SK-N-SH treated with all-trans-retinoic acid at 6 μM for 48 hours (cell line): Measurements from ENCODE around the gene ADAMTS5.

ENCODE experiments used
- ATAC-seq: fragments of 200-7000 bp; cut with Tn5 transposase; 3 replicates; pipeline ENCODE4 v1.9.1; 2020; ENCODE audit warnings: mild to moderate bottlenecking, moderate library complexity
- ARNTL ChIP-seq: fragments of 450-650 bp; formaldehyde crosslinking; IDR thresholded peaks from 2 replicates; pipeline ENCODE4 v1.5.0; 2020; ENCODE audit warnings: low read depth, mild to moderate bottlenecking, moderate library complexity, borderline replicate concordance
- BACH2 ChIP-seq: fragments of 250-450 bp; sonication (Bioruptor Pico); IDR thresholded peaks from 2 replicates; pipeline ENCODE4 v1.9.0; 2021; ENCODE audit warnings: mild to moderate bottlenecking, borderline replicate concordance
- CREB5 ChIP-seq: fragments of 250-450 bp; sonication (Bioruptor Pico); IDR thresholded peaks from 2 replicates; pipeline ENCODE4 v1.5.1; 2020; ENCODE audit warnings: low read depth, mild to moderate bottlenecking, moderate library complexity
- CSDC2 ChIP-seq: fragments of 250-450 bp; sonication (Bioruptor Pico); IDR thresholded peaks from 2 replicates; pipeline ENCODE4 v1.5.0; 2020; ENCODE audit warnings: mild to moderate bottlenecking, moderate library complexity
- CSRNP3 ChIP-seq: fragments of 250-450 bp; sonication (Bioruptor Pico); IDR thresholded peaks from 2 replicates; pipeline ENCODE4 v1.5.1; 2021; ENCODE audit warnings: mild to moderate bottlenecking, moderate library complexity
- GLIS3 ChIP-seq: fragments of 250-450 bp; sonication (Bioruptor Pico); IDR thresholded peaks from 2 replicates; pipeline ENCODE4 v1.5.0; 2020; ENCODE audit warnings: mild to moderate bottlenecking, moderate library complexity
- ISL1 ChIP-seq: fragments of 250-450 bp; sonication (Bioruptor Pico); IDR thresholded peaks from 2 replicates; pipeline ENCODE4 v2.1.2; 2022; ENCODE audit warnings: mild to moderate bottlenecking, moderate library complexity
- OSR1 ChIP-seq: fragments of 250-450 bp; sonication (Bioruptor Pico); IDR thresholded peaks from 2 replicates; pipeline ENCODE4 v1.8.0; 2022; ENCODE audit warnings: moderate library complexity, mild to moderate bottlenecking, inconsistent platforms
- POU6F1 ChIP-seq: fragments of 250-450 bp; sonication (Bioruptor Pico); IDR thresholded peaks from 2 replicates; pipeline ENCODE4 v1.8.0; 2021; ENCODE audit warnings: low read depth, mild to moderate bottlenecking, moderate library complexity, borderline replicate concordance
- PPARA ChIP-seq: fragments of 250-450 bp; sonication (Bioruptor Pico); IDR thresholded peaks from 2 replicates; pipeline ENCODE4 v1.5.0; 2020; ENCODE audit warnings: mild to moderate bottlenecking, borderline replicate concordance
- RARB ChIP-seq: fragments of 250-450 bp; sonication (Bioruptor Pico); IDR thresholded peaks from 2 replicates; pipeline ENCODE4 v1.8.0; 2021; ENCODE audit warnings: mild to moderate bottlenecking, moderate library complexity
- SNAI2 ChIP-seq: fragments of 250-450 bp; sonication (Bioruptor Pico); IDR thresholded peaks from 2 replicates; pipeline ENCODE4 v1.5.0; 2020; ENCODE audit warnings: mild to moderate bottlenecking, moderate library complexity
- TCF4 ChIP-seq: fragments of 250-450 bp; sonication (Bioruptor Pico); IDR thresholded peaks from 2 replicates; pipeline ENCODE4 v1.8.0; 2021; ENCODE audit warnings: mild to moderate bottlenecking, moderate library complexity, borderline replicate concordance
- TOX ChIP-seq: fragments of 250-450 bp; sonication (Bioruptor Pico); IDR thresholded peaks from 2 replicates; pipeline ENCODE4 v1.8.0; 2021; ENCODE audit warnings: mild to moderate bottlenecking, moderate library complexity, borderline replicate concordance
- TSHZ2 ChIP-seq: fragments of 250-450 bp; sonication (Bioruptor Pico); IDR thresholded peaks from 2 replicates; pipeline ENCODE4 v1.5.0; 2020; ENCODE audit warnings: mild to moderate bottlenecking, moderate library complexity
- ZC3H10 ChIP-seq: fragments of 250-450 bp; sonication (Bioruptor Pico); IDR thresholded peaks from 2 replicates; pipeline ENCODE4 v1.5.1; 2021; ENCODE audit warnings: mild to moderate bottlenecking, moderate library complexity
- ZFP3 ChIP-seq: fragments of 250-450 bp; sonication (Bioruptor Pico); IDR thresholded peaks from 2 replicates; pipeline ENCODE4 v1.5.0; 2020; ENCODE audit warnings: mild to moderate bottlenecking, moderate library complexity
- ZFP30 ChIP-seq: fragments of 450-650 bp; formaldehyde crosslinking; IDR thresholded peaks from 2 replicates; pipeline ENCODE4 v1.5.0; 2022; ENCODE audit warnings: mild to moderate bottlenecking, moderate library complexity
- ZNF565 ChIP-seq: fragments of 450-650 bp; formaldehyde crosslinking; conservative IDR thresholded peaks from 2 replicates; pipeline ENCODE4 v1.5.0; 2020; ENCODE audit warnings: low read depth, mild to moderate bottlenecking, moderate library complexity
- ZNF70 ChIP-seq: fragments of 450-650 bp; formaldehyde crosslinking; IDR thresholded peaks from 2 replicates; pipeline ENCODE4 v1.5.0; 2020; ENCODE audit warnings: mild to moderate bottlenecking, moderate library complexity
- ZNF8 ChIP-seq: fragments of 450-650 bp; formaldehyde crosslinking; IDR thresholded peaks from 2 replicates; pipeline ENCODE4 v1.5.0; 2020; ENCODE audit warnings: mild to moderate bottlenecking, moderate library complexity

Gene ADAMTS5

GRCh38 chr21:26941421-26941820, 25.5 kb downstream of the ADAMTS5 start:
- TF ChIP-seq TSHZ2 (CRISPR knock-in tag) (no peak), PPARA (CRISPR knock-in tag) (no peak), ARNTL (no peak), RARB (CRISPR knock-in tag) (no peak), ZFP30 (CRISPR knock-in tag) (no peak), TCF4 (CRISPR knock-in tag) (no peak), CREB5 (CRISPR knock-in tag) (no peak), CSRNP3 (CRISPR knock-in tag) (no peak), BACH2 (CRISPR knock-in tag) (no peak), ZFP3 (CRISPR knock-in tag) (no peak), OSR1 (CRISPR knock-in tag) (no peak), ZNF565 (CRISPR knock-in tag) (no peak), ZC3H10 (no peak), POU6F1 (CRISPR knock-in tag) (no peak), CSDC2 (no peak), ZNF70 (CRISPR knock-in tag) (no peak), ZNF8 (CRISPR knock-in tag) (no peak)
- ATAC-seq = no peak

GRCh38 chr21:26939601-26940111, 27.2 kb downstream of the ADAMTS5 start:
- peak; percentile 89 for ATAC-seq
- TF ChIP-seq SNAI2 (CRISPR knock-in tag) (no peak), ZNF8 (CRISPR knock-in tag) (no peak), GLIS3 (CRISPR knock-in tag) (no peak), ZC3H10 (no peak), ZFP30 (CRISPR knock-in tag) (no peak), POU6F1 (CRISPR knock-in tag) (peak; percentile 71; the same call in 1 of the 2 replicates), TOX (no peak), ISL1 (CRISPR knock-in tag) (peak; percentile 79)

- no peak for ATAC-seq
- TF ChIP-seq ZFP30 (CRISPR knock-in tag) (no peak), RARB (CRISPR knock-in tag) (no peak), CSDC2 (no peak), ZNF70 (CRISPR knock-in tag) (no peak), ZNF8 (CRISPR knock-in tag) (no peak), ARNTL (no peak), SNAI2 (CRISPR knock-in tag) (no peak), ISL1 (CRISPR knock-in tag) (no peak), GLIS3 (CRISPR knock-in tag) (no peak), ZC3H10 (no peak), TCF4 (CRISPR knock-in tag) (no peak), TOX (no peak), ZNF565 (CRISPR knock-in tag) (no peak), CSRNP3 (CRISPR knock-in tag) (no peak)
Measured at GRCh38 chr21:26936641-26937040, 30.2 kb downstream of the ADAMTS5 start.
